ENCODE results near the gene P3H2. TPM values are rescaled to one million over a fixed set of nuclear protein-coding genes. Genes with fewer than 3 reads are reported as not detected.
A peak's percentile ranks its signal among the peaks of the same experiment; 100 is the strongest.

Gene P3H2
- total and polyA plus RNA-seq, 2 donors (not counting 1 experiment from before 2014, with no cell fraction given), result 20.5 to 21.6 TPM

- Histone ChIP-seq H4K20me1 (ENCODE audit: control insufficient read depth, extremely low read depth, insufficient read depth, low read length) (no peaks in the 10 kb centered on the region), H3K27ac (ENCODE audit: insufficient read depth, low read length) (no peak overlapping the region), H3K36me3 (ENCODE audit: control insufficient read depth, insufficient read depth, low read length) (no peaks in the 10 kb centered on the region), H3K79me2 (ENCODE audit: control insufficient read depth, insufficient read depth, low read length) (no peaks in the 10 kb centered on the region), H3K4me3 (replicated peaks in 1 of 4; ENCODE audit: control extremely low read depth in 1 of 4, insufficient read depth in 1 of 4, low read depth in 3 of 4, low read length in 4 of 4) (no peak overlapping the region), H2AFZ (ENCODE audit: low read length) (no peak overlapping the region), H3K9me3 (ENCODE audit: control insufficient read depth, insufficient read depth, low read depth, low read length) (no peaks in the 10 kb centered on the region), H3K4me1 (ENCODE audit: control insufficient read depth, extremely low read depth, insufficient read depth, low read length) (peaks cover 2% of the 10 kb centered on the region), H3K27me3 (ENCODE audit: control insufficient read depth, insufficient read depth, low read length) (no peaks in the 10 kb centered on the region), H3K9ac (ENCODE audit: insufficient read depth, low read length) (no peak overlapping the region), H3K4me2 (ENCODE audit: extremely low read depth, insufficient read depth, low read length) (no peak overlapping the region)
- TF ChIP-seq EZH2 (IDR thresholded peaks at IDR 0.05; ENCODE audit: low read length, missing control alignments) (no peak), CTCF (conservative IDR thresholded peaks at IDR 0.05 in 1 of 2, IDR thresholded peaks at IDR 0.05 in 1 of 2; ENCODE audit: low read depth in 1 of 2, low read length in 2 of 2) (no peak)
- DNase-seq (ENCODE audit: low read depth in 2 of 2), result peak in 1 of 2 donors; percentile 86
Observed at GRCh38 chr3:189978753-189979152, 141.9 kb downstream of the P3H2 start.

- Histone ChIP-seq H3K9ac (ENCODE audit: insufficient read depth, low read length) (no peak overlapping the region), H2AFZ (ENCODE audit: low read length) (no peak overlapping the region), H3K9me3 (ENCODE audit: control insufficient read depth, insufficient read depth, low read depth, low read length) (no peaks in the 10 kb centered on the region), H3K4me2 (ENCODE audit: extremely low read depth, insufficient read depth, low read length) (no peak overlapping the region), H4K20me1 (ENCODE audit: control insufficient read depth, extremely low read depth, insufficient read depth, low read length) (no peaks in the 10 kb centered on the region), H3K27ac (ENCODE audit: insufficient read depth, low read length) (no peak overlapping the region), H3K4me1 (ENCODE audit: control insufficient read depth, extremely low read depth, insufficient read depth, low read length) (no peaks in the 10 kb centered on the region), H3K27me3 (ENCODE audit: control insufficient read depth, insufficient read depth, low read length) (no peaks in the 10 kb centered on the region), H3K4me3 (replicated peaks in 1 of 4; ENCODE audit: control extremely low read depth in 1 of 4, insufficient read depth in 1 of 4, low read depth in 3 of 4, low read length in 4 of 4) (no peak overlapping the region), H3K79me2 (ENCODE audit: control insufficient read depth, insufficient read depth, low read length) (no peaks in the 10 kb centered on the region), H3K36me3 (ENCODE audit: control insufficient read depth, insufficient read depth, low read length) (no peaks in the 10 kb centered on the region)
- TF ChIP-seq EZH2 (IDR thresholded peaks at IDR 0.05; ENCODE audit: low read length, missing control alignments) (no peak), CTCF (conservative IDR thresholded peaks at IDR 0.05 in 1 of 2, IDR thresholded peaks at IDR 0.05 in 1 of 2; ENCODE audit: low read depth in 1 of 2, low read length in 2 of 2) (no peak)
- no peak for DNase-seq (ENCODE audit: low read depth in 2 of 2)
Observed at GRCh38 chr3:189977174-189977573, 143.5 kb downstream of the P3H2 start.

GRCh38 chr3:189975391-189975990 lies 145.2 kb downstream of the P3H2 start:
- Histone ChIP-seq H4K20me1 (ENCODE audit: control insufficient read depth, extremely low read depth, insufficient read depth, low read length) (no peaks in the 10 kb centered on the region), H3K4me1 (ENCODE audit: control insufficient read depth, extremely low read depth, insufficient read depth, low read length) (no peaks in the 10 kb centered on the region), H3K36me3 (ENCODE audit: control insufficient read depth, insufficient read depth, low read length) (no peaks in the 10 kb centered on the region), H3K79me2 (ENCODE audit: control insufficient read depth, insufficient read depth, low read length) (no peaks in the 10 kb centered on the region), H3K27me3 (ENCODE audit: control insufficient read depth, insufficient read depth, low read length) (no peaks in the 10 kb centered on the region), H3K9ac (ENCODE audit: insufficient read depth, low read length) (no peak overlapping the region), H3K4me2 (ENCODE audit: extremely low read depth, insufficient read depth, low read length) (no peak overlapping the region), H2AFZ (ENCODE audit: low read length) (no peak overlapping the region), H3K27ac (ENCODE audit: insufficient read depth, low read length) (no peak overlapping the region), H3K9me3 (ENCODE audit: control insufficient read depth, insufficient read depth, low read depth, low read length) (no peaks in the 10 kb centered on the region), H3K4me3 (replicated peaks in 1 of 4; ENCODE audit: control extremely low read depth in 1 of 4, insufficient read depth in 1 of 4, low read depth in 3 of 4, low read length in 4 of 4) (no peak overlapping the region)
- TF ChIP-seq EZH2 (IDR thresholded peaks at IDR 0.05; ENCODE audit: low read length, missing control alignments) (no peak), CTCF (conservative IDR thresholded peaks at IDR 0.05 in 1 of 2, IDR thresholded peaks at IDR 0.05 in 1 of 2; ENCODE audit: low read depth in 1 of 2, low read length in 2 of 2) (no peak)
- DNase-seq (ENCODE audit: low read depth in 2 of 2), result peak; percentile 20 to 68
